Sigmoid colon (tissue), 3 donors: ENCODE data around the gene ZBTB21.

ENCODE experiments used
- POLR2A ChIP-seq, 2 donors: fragments of 450-650 bp; IDR thresholded peaks; one replicate each; pipeline ENCODE4 v1.6.1; 2016; ENCODE audit warnings: antibody characterized with exemption in 2 of 2, mild to moderate bottlenecking in 2 of 2, moderate library complexity in 2 of 2
- TF ChIP-seq, protein P1 (sequence below), 4 experiments: fragments of 450-650 bp in 3 of 4; fragments of 200-600 bp in 1 of 4; IDR thresholded peaks; one replicate each; pipeline ENCODE4 v1.5.1; 2016 to 2019; ENCODE audit warnings: antibody characterized with exemption in 4 of 4, mild to moderate bottlenecking in 3 of 4, moderate library complexity in 2 of 4

DNA sequence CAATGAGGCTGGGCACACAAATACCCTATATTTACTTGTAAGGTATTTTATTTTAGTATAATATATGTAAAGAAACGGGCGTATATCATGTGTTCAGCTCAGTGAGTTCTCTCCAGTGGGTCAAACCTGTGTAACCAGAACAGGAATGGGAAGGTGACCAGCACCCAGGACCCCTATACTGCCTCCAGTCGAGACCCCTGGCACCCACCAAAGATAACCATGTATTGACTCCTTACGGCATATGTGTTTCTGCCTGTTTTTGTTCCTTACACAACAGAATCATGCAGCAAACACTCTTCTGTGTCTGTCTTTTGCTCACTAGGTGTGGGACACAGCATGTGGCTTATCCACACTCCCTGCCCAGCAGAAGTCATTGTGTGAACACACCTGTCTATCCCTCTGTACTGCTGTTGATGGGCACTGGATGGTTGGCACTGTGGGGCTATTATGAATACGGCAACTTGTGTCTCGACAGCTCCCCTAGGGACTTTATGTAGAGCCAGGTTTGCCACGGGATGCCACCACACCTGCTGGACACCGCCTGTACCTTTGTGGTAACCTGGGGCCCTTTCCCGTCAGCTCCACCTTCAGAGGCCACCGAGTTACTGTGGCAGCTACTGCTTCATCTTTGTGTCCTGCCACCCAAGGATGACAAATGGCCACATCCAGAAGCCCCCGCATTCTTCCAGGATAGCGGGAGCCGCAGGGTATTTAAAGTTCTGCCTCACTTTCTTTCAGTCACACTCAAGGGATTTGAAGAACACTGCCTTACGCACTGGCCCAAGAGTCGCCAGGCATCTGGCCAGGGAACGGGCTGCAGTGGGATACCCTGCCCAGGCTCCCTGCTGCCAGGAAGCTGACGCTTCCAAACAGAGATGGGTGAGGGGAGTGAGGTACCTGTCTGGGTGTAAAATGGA, 32.9 kb downstream of the ZBTB21 start:
- TF ChIP-seq, protein P1, sequence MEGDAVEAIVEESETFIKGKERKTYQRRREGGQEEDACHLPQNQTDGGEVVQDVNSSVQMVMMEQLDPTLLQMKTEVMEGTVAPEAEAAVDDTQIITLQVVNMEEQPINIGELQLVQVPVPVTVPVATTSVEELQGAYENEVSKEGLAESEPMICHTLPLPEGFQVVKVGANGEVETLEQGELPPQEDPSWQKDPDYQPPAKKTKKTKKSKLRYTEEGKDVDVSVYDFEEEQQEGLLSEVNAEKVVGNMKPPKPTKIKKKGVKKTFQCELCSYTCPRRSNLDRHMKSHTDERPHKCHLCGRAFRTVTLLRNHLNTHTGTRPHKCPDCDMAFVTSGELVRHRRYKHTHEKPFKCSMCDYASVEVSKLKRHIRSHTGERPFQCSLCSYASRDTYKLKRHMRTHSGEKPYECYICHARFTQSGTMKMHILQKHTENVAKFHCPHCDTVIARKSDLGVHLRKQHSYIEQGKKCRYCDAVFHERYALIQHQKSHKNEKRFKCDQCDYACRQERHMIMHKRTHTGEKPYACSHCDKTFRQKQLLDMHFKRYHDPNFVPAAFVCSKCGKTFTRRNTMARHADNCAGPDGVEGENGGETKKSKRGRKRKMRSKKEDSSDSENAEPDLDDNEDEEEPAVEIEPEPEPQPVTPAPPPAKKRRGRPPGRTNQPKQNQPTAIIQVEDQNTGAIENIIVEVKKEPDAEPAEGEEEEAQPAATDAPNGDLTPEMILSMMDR (IDR thresholded peaks at IDR 0.05): no peak
- TF ChIP-seq POLR2A (IDR thresholded peaks at IDR 0.05): no peak
